ENCODE measurements around the gene CFAP126. TPM values are rescaled to one million over a fixed set of nuclear protein-coding genes. Genes with fewer than 3 reads are reported as not detected.

CFAP126 gene
- total RNA-seq, 1 experiment from 2014 or later = 1.5 TPM

DNA sequence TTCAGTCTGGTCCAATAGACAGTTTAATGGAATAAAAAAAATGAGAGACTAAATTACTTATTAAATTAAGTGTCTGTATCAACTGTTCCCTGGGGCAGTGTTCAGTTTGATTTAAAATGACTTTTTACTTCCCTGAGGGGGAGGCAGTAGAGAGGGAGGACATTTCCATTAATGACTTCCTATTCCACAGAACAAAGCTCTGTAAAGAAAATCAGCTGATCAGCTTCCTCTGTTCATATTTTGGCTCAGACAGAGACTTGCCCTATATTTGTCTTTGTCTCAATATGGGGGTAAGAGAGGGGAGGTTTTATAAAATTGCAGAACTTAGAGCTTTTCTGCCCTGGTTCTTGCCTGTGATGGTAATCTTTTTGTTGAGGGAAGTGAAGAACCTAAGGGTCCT is 8.4 kb downstream of the CFAP126 start:
- peaks cover 6% of the 10 kb centered on the region for H3K36me3 ChIP-seq (ENCODE audit: low read depth)
- no TSS peak for BruUV-seq (replicated peaks)
- no peaks in the 10 kb centered on the region for H3K9me3 ChIP-seq (ENCODE audit: insufficient read depth, low read depth)
- no peak overlapping the region for H2AFZ ChIP-seq
- H3K27me3 ChIP-seq (ENCODE audit: insufficient read depth, low read depth) = no peaks in the 10 kb centered on the region
- H4K20me1 ChIP-seq (ENCODE audit: insufficient read depth) = no peaks in the 10 kb centered on the region
- no peaks in the 10 kb centered on the region for H3K79me2 ChIP-seq (ENCODE audit: low read depth)
- ChIA-PET CTCF (no interaction called here), POLR2A (ENCODE audit: unreplicated experiment) (no interaction called here)
- H3K4me3 ChIP-seq = no peak overlapping the region
- no peaks in the 10 kb centered on the region for H3K4me1 ChIP-seq (replicated peaks; ENCODE audit: insufficient read depth)
- H3K9me2 ChIP-seq (ENCODE audit: insufficient read depth) = no peaks in the 10 kb centered on the region
- DNase-seq = no peak
- no peak overlapping the region for H3K27ac ChIP-seq
- H3K4me2 ChIP-seq = no peak overlapping the region
- no peaks in the 10 kb centered on the region for H3F3A ChIP-seq (ENCODE audit: insufficient read depth, low read depth)
- intact Hi-C loops (cut with micrococcal nuclease; ENCODE audit: unreplicated experiment) = no loop called here
- TF ChIP-seq EZH2 (IDR thresholded peaks at IDR 0.05; ENCODE audit: low read depth) = no peak
- TF ChIP-seq, protein P1, sequence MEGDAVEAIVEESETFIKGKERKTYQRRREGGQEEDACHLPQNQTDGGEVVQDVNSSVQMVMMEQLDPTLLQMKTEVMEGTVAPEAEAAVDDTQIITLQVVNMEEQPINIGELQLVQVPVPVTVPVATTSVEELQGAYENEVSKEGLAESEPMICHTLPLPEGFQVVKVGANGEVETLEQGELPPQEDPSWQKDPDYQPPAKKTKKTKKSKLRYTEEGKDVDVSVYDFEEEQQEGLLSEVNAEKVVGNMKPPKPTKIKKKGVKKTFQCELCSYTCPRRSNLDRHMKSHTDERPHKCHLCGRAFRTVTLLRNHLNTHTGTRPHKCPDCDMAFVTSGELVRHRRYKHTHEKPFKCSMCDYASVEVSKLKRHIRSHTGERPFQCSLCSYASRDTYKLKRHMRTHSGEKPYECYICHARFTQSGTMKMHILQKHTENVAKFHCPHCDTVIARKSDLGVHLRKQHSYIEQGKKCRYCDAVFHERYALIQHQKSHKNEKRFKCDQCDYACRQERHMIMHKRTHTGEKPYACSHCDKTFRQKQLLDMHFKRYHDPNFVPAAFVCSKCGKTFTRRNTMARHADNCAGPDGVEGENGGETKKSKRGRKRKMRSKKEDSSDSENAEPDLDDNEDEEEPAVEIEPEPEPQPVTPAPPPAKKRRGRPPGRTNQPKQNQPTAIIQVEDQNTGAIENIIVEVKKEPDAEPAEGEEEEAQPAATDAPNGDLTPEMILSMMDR (conservative IDR thresholded peaks at IDR 0.05) = no peak

DNA sequence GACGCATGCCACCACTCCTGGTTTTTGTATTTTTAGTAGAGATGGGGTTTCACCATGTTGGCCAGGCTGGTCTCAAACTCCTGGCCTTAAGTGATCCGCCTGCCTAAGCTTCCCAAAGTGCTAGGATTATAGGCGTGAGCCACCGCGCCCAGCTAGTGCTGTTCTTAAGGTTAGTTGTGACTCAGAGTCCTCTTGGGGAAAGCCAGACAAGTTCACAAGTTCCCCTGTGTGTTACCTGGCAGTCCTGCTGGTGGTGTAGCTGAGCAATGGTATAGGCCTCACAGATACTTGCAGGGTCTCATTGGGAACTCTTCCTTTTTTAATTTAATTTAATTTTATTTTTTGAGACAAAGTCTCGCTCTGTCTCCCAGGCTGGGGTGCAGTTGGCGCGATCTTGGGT is 10.6 kb downstream of the CFAP126 start:
- Histone ChIP-seq H3F3A (ENCODE audit: insufficient read depth, low read depth) (no peaks in the 10 kb centered on the region), H3K79me2 (ENCODE audit: low read depth) (no peaks in the 10 kb centered on the region), H3K4me1 (replicated peaks; ENCODE audit: insufficient read depth) (no peaks in the 10 kb centered on the region), H3K4me2 (no peak overlapping the region), H3K9me2 (ENCODE audit: insufficient read depth) (no peaks in the 10 kb centered on the region), H3K27ac (no peak overlapping the region), H3K36me3 (ENCODE audit: low read depth) (peaks cover 9% of the 10 kb centered on the region), H4K20me1 (ENCODE audit: insufficient read depth) (no peaks in the 10 kb centered on the region), H2AFZ (no peak overlapping the region), H3K4me3 (no peak overlapping the region), H3K9me3 (ENCODE audit: insufficient read depth, low read depth) (no peaks in the 10 kb centered on the region), H3K27me3 (ENCODE audit: insufficient read depth, low read depth) (no peaks in the 10 kb centered on the region)
- no peak for TF ChIP-seq EZH2 (IDR thresholded peaks at IDR 0.05; ENCODE audit: low read depth)
- TF ChIP-seq, protein P1 (conservative IDR thresholded peaks at IDR 0.05) = no peak
- BruUV-seq (replicated peaks) = no TSS peak
- CTCF ChIA-PET = no interaction called here
- DNase-seq = no peak
- POLR2A ChIA-PET (ENCODE audit: unreplicated experiment) = no interaction called here
- intact Hi-C loops (cut with micrococcal nuclease; ENCODE audit: unreplicated experiment) = no loop called here

DNA sequence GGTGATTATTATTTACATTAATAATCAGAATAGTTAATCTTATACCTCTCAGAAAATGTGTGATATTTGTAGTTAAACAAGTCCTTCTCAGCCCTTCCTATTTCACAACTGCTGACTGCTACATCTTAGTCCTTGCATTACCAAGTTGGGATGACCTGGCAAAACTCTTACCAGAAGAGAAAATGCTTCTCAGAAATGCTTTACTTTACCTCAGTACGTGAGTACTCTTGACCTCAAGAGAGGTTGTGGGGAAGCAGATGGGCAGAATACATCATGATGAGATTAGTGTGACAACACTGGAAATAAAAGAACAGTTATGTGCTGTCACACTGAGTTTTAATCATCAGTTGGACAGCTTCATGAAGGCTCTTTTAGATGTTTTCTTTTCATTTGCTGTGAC is 16.2 kb downstream of the CFAP126 start:
- Histone ChIP-seq H3K4me2 (no peak overlapping the region), H3K36me3 (ENCODE audit: low read depth) (peaks cover 12% of the 10 kb centered on the region), H3K4me3 (no peak overlapping the region), H3K9me2 (ENCODE audit: insufficient read depth) (no peaks in the 10 kb centered on the region), H3K4me1 (replicated peaks; ENCODE audit: insufficient read depth) (no peaks in the 10 kb centered on the region), H3K9me3 (ENCODE audit: insufficient read depth, low read depth) (no peaks in the 10 kb centered on the region), H3K79me2 (ENCODE audit: low read depth) (no peaks in the 10 kb centered on the region), H3K27ac (no peak overlapping the region), H3F3A (ENCODE audit: insufficient read depth, low read depth) (no peaks in the 10 kb centered on the region), H3K27me3 (ENCODE audit: insufficient read depth, low read depth) (no peaks in the 10 kb centered on the region), H4K20me1 (ENCODE audit: insufficient read depth) (0 out of 2 replicates have a peak, but pooled peaks cover 4% of the 10 kb centered on the region), H2AFZ (no peak overlapping the region)
- DNase-seq = no peak
- intact Hi-C loops (cut with micrococcal nuclease; ENCODE audit: unreplicated experiment) = no loop called here
- ChIA-PET CTCF (no interaction called here), POLR2A (ENCODE audit: unreplicated experiment) (interaction anchor here (0.6 kb wide), 1 partner anchor 636 kb away, joined by 4 read pairs; no protein-coding TSS in a partner anchor)
- TF ChIP-seq EZH2 (IDR thresholded peaks at IDR 0.05; ENCODE audit: low read depth) = no peak
- TF ChIP-seq, protein P1 (conservative IDR thresholded peaks at IDR 0.05) = no peak
- no TSS peak for BruUV-seq (replicated peaks)

Data from PC-9 (cell line).